HepG2 (cell line): ENCODE results near the gene RAP1A. TPM values are rescaled to one million over a fixed set of nuclear protein-coding genes. Genes with fewer than 3 reads are reported as not detected.

ENCODE experiments used
- ATRX ChIP-seq: sonication (generic); formaldehyde crosslinking; IDR thresholded peaks from 2 replicates; pipeline ENCODE4 v1.4.0; 2020; ENCODE audit warnings: missing genetic modification reagents, borderline replicate concordance
- ERF ChIP-seq: IDR thresholded peaks from 2 replicates; pipeline ENCODE4 v1.6.1; 2018; ENCODE audit warnings: missing biosample characterization, missing genetic modification reagents
- FOXJ3 ChIP-seq: sonication (generic); formaldehyde crosslinking; IDR thresholded peaks from 2 replicates; pipeline ENCODE4 v1.4.0; 2020; ENCODE audit warnings: missing genetic modification reagents, mild to moderate bottlenecking, borderline replicate concordance
- FOXK2 ChIP-seq: fragments of 450-650 bp; IDR thresholded peaks from 2 replicates; pipeline ENCODE4 v1.6.1; 2016
- NPAS2 ChIP-seq: sonication (generic); formaldehyde crosslinking; IDR thresholded peaks from 2 replicates; pipeline ENCODE4 v1.8.0; 2022; ENCODE audit warnings: mild to moderate bottlenecking, missing genetic modification reagents, borderline replicate concordance
- PLSCR1 ChIP-seq: sonication (generic); formaldehyde crosslinking; IDR thresholded peaks from 2 replicates; pipeline ENCODE4 v1.5.0; 2020; ENCODE audit warnings: missing genetic modification reagents, mild to moderate bottlenecking, borderline replicate concordance
- SOX13 ChIP-seq, 3 experiments: fragments of 450-650 bp in 1 of 3; sonication (generic) in 1 of 3; formaldehyde crosslinking in 1 of 3; IDR thresholded peaks in 2 of 3; conservative IDR thresholded peaks in 1 of 3; 2 replicates each; pipeline versions ENCODE4 v1.5.0 to v1.6.1; 2016 to 2020; ENCODE audit warnings: antibody characterized with exemption in 1 of 3, mild to moderate bottlenecking in 1 of 3, missing compliant biosample characterization in 1 of 3, missing genetic modification reagents in 1 of 3, moderate library complexity in 1 of 3
- SRSF4 ChIP-seq: fragments of 200-400 bp; formaldehyde crosslinking; IDR thresholded peaks from one replicate; pipeline ENCODE4 v1.6.1; 2018; ENCODE audit warnings: mild to moderate bottlenecking, low read depth, low read length, moderate library complexity; ENCODE audit not compliant: poor library complexity, severe bottlenecking
- ZBTB25 ChIP-seq: IDR thresholded peaks from 2 replicates; pipeline ENCODE4 v1.6.1; 2018; ENCODE audit warnings: missing genetic modification reagents
- ZC3H13 ChIP-seq: sonication (generic); formaldehyde crosslinking; IDR thresholded peaks from 2 replicates; pipeline ENCODE4 v1.8.1; 2023; ENCODE audit warnings: mild to moderate bottlenecking, missing genetic modification reagents, moderate library complexity
- ZFP36L2 ChIP-seq: sonication (generic); formaldehyde crosslinking; IDR thresholded peaks from 2 replicates; pipeline ENCODE4 v1.4.0; 2020; ENCODE audit warnings: missing genetic modification reagents
- ZNF30 ChIP-seq: sonication (generic); formaldehyde crosslinking; IDR thresholded peaks from 2 replicates; pipeline ENCODE4 v1.5.0; 2020; ENCODE audit warnings: mild to moderate bottlenecking, missing genetic modification reagents
- ZNF710 ChIP-seq: sonication (generic); formaldehyde crosslinking; IDR thresholded peaks from 2 replicates; pipeline ENCODE4 v1.5.0; 2020; ENCODE audit warnings: mild to moderate bottlenecking, missing genetic modification reagents, borderline replicate concordance
- ZNF83 ChIP-seq: sonication (generic); formaldehyde crosslinking; IDR thresholded peaks from 2 replicates; pipeline ENCODE4 v1.4.0; 2020; ENCODE audit warnings: missing genetic modification reagents, mild to moderate bottlenecking, borderline replicate concordance
- ZNF891 ChIP-seq: sonication (generic); formaldehyde crosslinking; IDR thresholded peaks from 2 replicates; pipeline ENCODE4 v1.5.0; 2020; ENCODE audit warnings: mild to moderate bottlenecking, missing genetic modification reagents
- polyA plus RNA-seq, 8 experiments: library from polyadenylated mRNA; depleted of rRNA in 3 of 8; stranded (reverse) in 7 of 8; unstranded in 1 of 8; fragments of >200 nt; fragmentation: Illumina TruSeq in 4 of 8; extraction: Trizol in 4 of 8; gene quantifications; 2 replicates each; pipeline versions ENCODE4 v1.2.1 to v1.2.3, GENCODE V29; 2011 to 2016; ENCODE audit warnings: low read depth in 4 of 8, missing spikeins in 1 of 8, mixed read lengths in 1 of 8; ENCODE audit not compliant: insufficient read depth in 1 of 8
- total RNA-seq, 5 experiments: library from RNA; depleted of rRNA; stranded (reverse); fragments of >200 nt; fragmentation: Illumina TruSeq; extraction: Trizol; gene quantifications; 2 replicates each; pipeline ENCODE4 v1.2.3, GENCODE V29; 2016; ENCODE audit warnings: low read depth in 1 of 5
- TF ChIP-seq, protein P1 (sequence below): sonication (generic); formaldehyde crosslinking; conservative IDR thresholded peaks from 2 replicates; pipeline ENCODE4 v1.4.0; 2020; ENCODE audit warnings: missing genetic modification reagents
- TF ChIP-seq, protein P2 (sequence below): sonication (generic); formaldehyde crosslinking; IDR thresholded peaks from 2 replicates; pipeline ENCODE4 v1.4.0; 2020; ENCODE audit warnings: mild to moderate bottlenecking, missing genetic modification reagents, borderline replicate concordance

Gene RAP1A
- total and polyA plus RNA-seq, 2 of the 13 experiments (the other 11 are each of a cell fraction or from before 2014, with no cell fraction given): 19.0 to 20.7 TPM

DNA sequence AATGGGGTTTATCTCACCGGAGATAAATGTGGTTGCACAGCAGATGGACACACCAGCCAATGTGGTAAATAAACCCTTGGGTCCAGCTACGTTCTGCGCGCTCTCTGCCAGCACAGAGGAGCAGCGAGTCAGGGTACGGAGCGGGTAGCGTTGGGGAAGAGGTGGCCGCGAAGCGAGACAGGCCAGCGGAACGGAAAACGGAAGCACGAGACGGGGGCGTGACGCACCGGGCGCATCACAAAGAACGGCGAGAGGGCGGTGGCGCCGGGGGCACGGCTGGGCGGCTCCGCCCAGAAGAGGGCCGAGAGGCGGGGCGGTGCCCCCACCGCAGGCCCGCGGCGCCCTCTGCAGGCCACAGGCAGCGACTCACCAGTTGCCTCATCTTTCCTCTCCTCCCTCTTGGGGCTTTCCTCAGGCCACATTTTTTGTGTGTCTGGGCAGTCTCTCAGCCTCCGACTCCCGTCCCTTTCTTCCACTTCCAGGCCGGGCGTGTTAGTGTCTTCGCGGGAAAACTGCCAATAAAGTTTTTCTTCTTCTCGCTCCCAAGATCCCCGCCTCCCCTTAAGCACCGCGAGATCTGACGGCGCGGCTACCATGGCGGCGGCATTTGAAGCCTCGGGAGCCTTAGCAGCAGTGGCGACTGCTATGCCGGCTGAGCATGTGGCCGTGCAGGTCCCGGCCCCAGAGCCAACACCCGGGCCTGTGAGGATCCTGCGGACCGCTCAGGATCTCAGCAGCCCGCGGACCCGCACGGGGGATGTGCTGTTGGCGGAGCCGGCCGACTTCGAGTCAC, 135.9 kb downstream of the RAP1A start, which contains the start of gene DDX20 (continued):
- no peak for TF ChIP-seq ZNF710 (CRISPR knock-in tag)
- no peak for TF ChIP-seq FOXK2
- no peak; the same call in 1 of the 2 replicates for TF ChIP-seq ZC3H13 (CRISPR knock-in tag)
- TF ChIP-seq ATRX (CRISPR knock-in tag): no peak
- TF ChIP-seq SRSF4: no peak
- peak; percentile 74; the same call in 1 of the 2 replicates for TF ChIP-seq ZBTB25 (CRISPR knock-in tag)
- TF ChIP-seq PLSCR1 (CRISPR knock-in tag): no peak
- TF ChIP-seq, protein P1, sequence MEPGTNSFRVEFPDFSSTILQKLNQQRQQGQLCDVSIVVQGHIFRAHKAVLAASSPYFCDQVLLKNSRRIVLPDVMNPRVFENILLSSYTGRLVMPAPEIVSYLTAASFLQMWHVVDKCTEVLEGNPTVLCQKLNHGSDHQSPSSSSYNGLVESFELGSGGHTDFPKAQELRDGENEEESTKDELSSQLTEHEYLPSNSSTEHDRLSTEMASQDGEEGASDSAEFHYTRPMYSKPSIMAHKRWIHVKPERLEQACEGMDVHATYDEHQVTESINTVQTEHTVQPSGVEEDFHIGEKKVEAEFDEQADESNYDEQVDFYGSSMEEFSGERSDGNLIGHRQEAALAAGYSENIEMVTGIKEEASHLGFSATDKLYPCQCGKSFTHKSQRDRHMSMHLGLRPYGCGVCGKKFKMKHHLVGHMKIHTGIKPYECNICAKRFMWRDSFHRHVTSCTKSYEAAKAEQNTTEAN (CRISPR knock-in tag): 0 out of 2 replicates have a peak, but pooled peaks have one; percentile 63
- no peak; the same call in 1 of the 2 replicates for TF ChIP-seq ERF (CRISPR knock-in tag)
- no peak for TF ChIP-seq ZNF83 (CRISPR knock-in tag)
- no peak for TF ChIP-seq NPAS2 (CRISPR knock-in tag)
- no peak for TF ChIP-seq ZNF891 (CRISPR knock-in tag)
- TF ChIP-seq ZNF30 (CRISPR knock-in tag): no peak
- TF ChIP-seq, protein P2, sequence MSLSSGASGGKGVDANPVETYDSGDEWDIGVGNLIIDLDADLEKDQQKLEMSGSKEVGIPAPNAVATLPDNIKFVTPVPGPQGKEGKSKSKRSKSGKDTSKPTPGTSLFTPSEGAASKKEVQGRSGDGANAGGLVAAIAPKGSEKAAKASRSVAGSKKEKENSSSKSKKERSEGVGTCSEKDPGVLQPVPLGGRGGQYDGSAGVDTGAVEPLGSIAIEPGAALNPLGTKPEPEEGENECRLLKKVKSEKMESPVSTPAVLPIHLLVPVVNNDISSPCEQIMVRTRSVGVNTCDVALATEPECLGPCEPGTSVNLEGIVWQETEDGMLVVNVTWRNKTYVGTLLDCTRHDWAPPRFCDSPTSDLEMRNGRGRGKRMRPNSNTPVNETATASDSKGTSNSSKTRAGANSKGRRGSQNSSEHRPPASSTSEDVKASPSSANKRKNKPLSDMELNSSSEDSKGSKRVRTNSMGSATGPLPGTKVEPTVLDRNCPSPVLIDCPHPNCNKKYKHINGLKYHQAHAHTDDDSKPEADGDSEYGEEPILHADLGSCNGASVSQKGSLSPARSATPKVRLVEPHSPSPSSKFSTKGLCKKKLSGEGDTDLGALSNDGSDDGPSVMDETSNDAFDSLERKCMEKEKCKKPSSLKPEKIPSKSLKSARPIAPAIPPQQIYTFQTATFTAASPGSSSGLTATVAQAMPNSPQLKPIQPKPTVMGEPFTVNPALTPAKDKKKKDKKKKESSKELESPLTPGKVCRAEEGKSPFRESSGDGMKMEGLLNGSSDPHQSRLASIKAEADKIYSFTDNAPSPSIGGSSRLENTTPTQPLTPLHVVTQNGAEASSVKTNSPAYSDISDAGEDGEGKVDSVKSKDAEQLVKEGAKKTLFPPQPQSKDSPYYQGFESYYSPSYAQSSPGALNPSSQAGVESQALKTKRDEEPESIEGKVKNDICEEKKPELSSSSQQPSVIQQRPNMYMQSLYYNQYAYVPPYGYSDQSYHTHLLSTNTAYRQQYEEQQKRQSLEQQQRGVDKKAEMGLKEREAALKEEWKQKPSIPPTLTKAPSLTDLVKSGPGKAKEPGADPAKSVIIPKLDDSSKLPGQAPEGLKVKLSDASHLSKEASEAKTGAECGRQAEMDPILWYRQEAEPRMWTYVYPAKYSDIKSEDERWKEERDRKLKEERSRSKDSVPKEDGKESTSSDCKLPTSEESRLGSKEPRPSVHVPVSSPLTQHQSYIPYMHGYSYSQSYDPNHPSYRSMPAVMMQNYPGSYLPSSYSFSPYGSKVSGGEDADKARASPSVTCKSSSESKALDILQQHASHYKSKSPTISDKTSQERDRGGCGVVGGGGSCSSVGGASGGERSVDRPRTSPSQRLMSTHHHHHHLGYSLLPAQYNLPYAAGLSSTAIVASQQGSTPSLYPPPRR (CRISPR knock-in tag): 0 out of 2 replicates have a peak, but pooled peaks have one; percentile 22
- 0 out of 2 replicates have a peak, but pooled peaks have one; percentile 15 for TF ChIP-seq SOX13 (IDR thresholded peaks at IDR 0.05)
- TF ChIP-seq SOX13 (CRISPR knock-in tag; conservative IDR thresholded peaks at IDR 0.05 in 1 of 2, IDR thresholded peaks at IDR 0.05 in 1 of 2): peak in 1 of 2 experiments; percentile 3; a peak in 2 of 4 replicates
- TF ChIP-seq FOXJ3 (CRISPR knock-in tag): no peak
- peak; percentile 74; the same call in 1 of the 2 replicates for TF ChIP-seq ZFP36L2
